Head of caudate nucleus (tissue), 42 donors: Measurements from ENCODE around the gene RAMP2.
"Not testable (repeated sequence)": the region's sequence is repeated elsewhere in the genome, so short reads cannot be mapped to it uniquely, and the experiment has no call there.

Experiments
- DNase-seq, 42 donors: peaks; one replicate each; pipeline versions ENCODE4 v3.0.0 to v3.0.0-alpha.2; 2020 to 2021; ENCODE audit warnings: mixed read lengths in 7 of 42
- intact Hi-C: fragments of 100-400 bp; cut with DNase I; formaldehyde crosslinking; loops from one replicate; pipeline ENCODE4 v1.15.0; 2022

The RAMP2 gene

GRCh38 chr17:42766124-42766523, 5.1 kb downstream of the RAMP2 start:
- DNase-seq: no peak
- intact Hi-C loops: no loop called here

GRCh38 chr17:42767512-42767911, 6.5 kb downstream of the RAMP2 start:
- no peak for DNase-seq
- intact Hi-C loops: no loop called here

GRCh38 chr17:42768006-42768405, 7.0 kb downstream of the RAMP2 start:
- DNase-seq, intact Hi-C loops: not testable (repeated sequence)

- intact Hi-C loops, DNase-seq: not testable (repeated sequence)
Measured at GRCh38 chr17:42769964-42770363, 8.9 kb downstream of the RAMP2 start.

- DNase-seq: no peak
- intact Hi-C loops: no loop called here
Measured at GRCh38 chr17:42772945-42773289, 11.9 kb downstream of the RAMP2 start.

- DNase-seq: peak; percentile 72 to 94 (median 86)
- intact Hi-C loops: no loop called here
Measured at GRCh38 chr17:42773290-42774035, 12.4 kb downstream of the RAMP2 start, which contains the start of gene VPS25. TSS of gene VPS25 (plus strand) at chr17:42773449. CDS start at chr17:42773476, 27 bp downstream.

GRCh38 chr17:42774066-42774745, 13.2 kb downstream of the RAMP2 start:
- DNase-seq: no peak
- intact Hi-C loops: no loop called here

GRCh38 chr17:42775534-42776098, 14.6 kb downstream of the RAMP2 start:
- intact Hi-C loops: no loop called here
- no peak for DNase-seq

GRCh38 chr17:42778570-42778969, 17.5 kb downstream of the RAMP2 start:
- intact Hi-C loops: no loop called here
- no peak for DNase-seq

GRCh38 chr17:42779304-42779935, 18.4 kb downstream of the RAMP2 start:
- intact Hi-C loops: no loop called here

GRCh38 chr17:42779936-42780850, 19.2 kb downstream of the RAMP2 start, which contains the start of gene WNK4:
TSS of gene WNK4 (plus strand) at chr17:42780610. CDS start at chr17:42780699, 89 bp downstream.
- intact Hi-C loops: no loop called here
- DNase-seq: no peak

More at GRCh38 chr17:42779304-42779935, 18.4 kb downstream of the RAMP2 start:
- no peak for DNase-seq

- intact Hi-C loops: no loop called here
- no peak for DNase-seq
Measured at GRCh38 chr17:42780851-42781638, 20.0 kb downstream of the RAMP2 start.

- intact Hi-C loops: no loop called here
Measured at GRCh38 chr17:42781639-42782165, 20.7 kb downstream of the RAMP2 start.

GRCh38 chr17:42782166-42783061, 21.4 kb downstream of the RAMP2 start:
- DNase-seq: peak in 1 of 42 donors; percentile 19
- intact Hi-C loops: no loop called here

More at GRCh38 chr17:42781639-42782165, 20.7 kb downstream of the RAMP2 start:
- no peak for DNase-seq

- no peak for DNase-seq
- intact Hi-C loops: no loop called here
Measured at GRCh38 chr17:42783062-42783790, 22.2 kb downstream of the RAMP2 start.

- no peak for DNase-seq
- intact Hi-C loops: no loop called here
Measured at GRCh38 chr17:42783791-42784138, 22.7 kb downstream of the RAMP2 start.
